ENCODE results near the gene TBX10.

TBX10 gene

DNA sequence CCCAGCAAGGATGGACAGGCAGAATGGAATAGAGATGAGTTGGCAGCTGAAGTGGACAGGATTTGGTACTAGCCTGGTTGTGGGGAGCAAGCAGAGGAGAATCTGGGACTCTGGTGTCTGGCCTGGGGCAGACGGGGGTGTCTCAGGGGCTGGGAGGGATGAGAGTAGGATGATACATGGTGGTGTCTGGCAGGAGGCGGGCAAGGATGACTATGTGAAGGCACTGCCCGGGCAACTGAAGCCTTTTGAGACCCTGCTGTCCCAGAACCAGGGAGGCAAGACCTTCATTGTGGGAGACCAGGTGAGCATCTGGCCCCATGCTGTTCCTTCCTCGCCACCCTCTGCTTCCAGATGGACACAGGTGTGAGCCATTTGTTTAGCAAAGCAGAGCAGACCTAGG lies 53.7 kb downstream of the TBX10 start:
- TF ChIP-seq, protein P1, sequence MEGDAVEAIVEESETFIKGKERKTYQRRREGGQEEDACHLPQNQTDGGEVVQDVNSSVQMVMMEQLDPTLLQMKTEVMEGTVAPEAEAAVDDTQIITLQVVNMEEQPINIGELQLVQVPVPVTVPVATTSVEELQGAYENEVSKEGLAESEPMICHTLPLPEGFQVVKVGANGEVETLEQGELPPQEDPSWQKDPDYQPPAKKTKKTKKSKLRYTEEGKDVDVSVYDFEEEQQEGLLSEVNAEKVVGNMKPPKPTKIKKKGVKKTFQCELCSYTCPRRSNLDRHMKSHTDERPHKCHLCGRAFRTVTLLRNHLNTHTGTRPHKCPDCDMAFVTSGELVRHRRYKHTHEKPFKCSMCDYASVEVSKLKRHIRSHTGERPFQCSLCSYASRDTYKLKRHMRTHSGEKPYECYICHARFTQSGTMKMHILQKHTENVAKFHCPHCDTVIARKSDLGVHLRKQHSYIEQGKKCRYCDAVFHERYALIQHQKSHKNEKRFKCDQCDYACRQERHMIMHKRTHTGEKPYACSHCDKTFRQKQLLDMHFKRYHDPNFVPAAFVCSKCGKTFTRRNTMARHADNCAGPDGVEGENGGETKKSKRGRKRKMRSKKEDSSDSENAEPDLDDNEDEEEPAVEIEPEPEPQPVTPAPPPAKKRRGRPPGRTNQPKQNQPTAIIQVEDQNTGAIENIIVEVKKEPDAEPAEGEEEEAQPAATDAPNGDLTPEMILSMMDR (IDR thresholded peaks at IDR 0.05): no peak

- TF ChIP-seq, protein P1 (IDR thresholded peaks at IDR 0.05): no peak
Measured at GRCh38 chr11:67584881-67585873, 54.4 kb downstream of the TBX10 start.

GRCh38 chr11:67584205-67584880 lies 55.2 kb downstream of the TBX10 start:
- TF ChIP-seq, protein P1 (IDR thresholded peaks at IDR 0.05): no peak

GRCh38 chr11:67583247-67584204 lies 56.0 kb downstream of the TBX10 start, which contains the start of gene GSTP1:
GSTP1 (plus strand) TSS chr11:67583812; CDS start chr11:67583844, 32 bp downstream.
- TF ChIP-seq, protein P1 (IDR thresholded peaks at IDR 0.05): no peak

- TF ChIP-seq, protein P1 (IDR thresholded peaks at IDR 0.05): no peak
Measured at GRCh38 chr11:67582011-67582410, 57.6 kb downstream of the TBX10 start.

DNA sequence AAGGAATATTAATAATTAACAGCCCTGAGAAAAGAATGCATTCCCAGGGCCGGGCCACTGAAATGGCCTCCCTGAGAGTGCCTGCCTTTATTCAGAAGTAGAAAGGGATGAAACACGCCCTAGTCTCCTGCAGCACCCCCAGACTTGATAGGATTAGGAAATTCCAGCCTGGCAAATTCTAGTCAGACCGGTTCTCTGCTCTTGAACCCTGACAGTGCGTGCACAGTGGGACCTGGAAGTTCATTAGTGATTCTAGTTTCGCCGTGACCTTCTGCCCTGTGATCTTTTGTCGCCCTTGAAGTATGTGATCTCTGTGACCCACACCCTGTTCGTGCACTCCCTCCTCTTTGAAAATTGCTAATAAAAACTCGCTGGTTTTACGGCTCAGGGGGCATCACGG lies 58.1 kb downstream of the TBX10 start:
- TF ChIP-seq, protein P1 (IDR thresholded peaks at IDR 0.05): no peak
